HG02970 (cell line): ENCODE data around the gene STK33.

Experiments
- ATAC-seq: cut with Tn5 transposase; IDR thresholded peaks from one replicate; pipeline ENCODE4 v1.9.1; 2021; ENCODE audit warnings: mild to moderate bottlenecking, moderate library complexity, moderate number of reproducible peaks; ENCODE audit not compliant: unreplicated experiment, low FRiP score

The STK33 gene

DNA sequence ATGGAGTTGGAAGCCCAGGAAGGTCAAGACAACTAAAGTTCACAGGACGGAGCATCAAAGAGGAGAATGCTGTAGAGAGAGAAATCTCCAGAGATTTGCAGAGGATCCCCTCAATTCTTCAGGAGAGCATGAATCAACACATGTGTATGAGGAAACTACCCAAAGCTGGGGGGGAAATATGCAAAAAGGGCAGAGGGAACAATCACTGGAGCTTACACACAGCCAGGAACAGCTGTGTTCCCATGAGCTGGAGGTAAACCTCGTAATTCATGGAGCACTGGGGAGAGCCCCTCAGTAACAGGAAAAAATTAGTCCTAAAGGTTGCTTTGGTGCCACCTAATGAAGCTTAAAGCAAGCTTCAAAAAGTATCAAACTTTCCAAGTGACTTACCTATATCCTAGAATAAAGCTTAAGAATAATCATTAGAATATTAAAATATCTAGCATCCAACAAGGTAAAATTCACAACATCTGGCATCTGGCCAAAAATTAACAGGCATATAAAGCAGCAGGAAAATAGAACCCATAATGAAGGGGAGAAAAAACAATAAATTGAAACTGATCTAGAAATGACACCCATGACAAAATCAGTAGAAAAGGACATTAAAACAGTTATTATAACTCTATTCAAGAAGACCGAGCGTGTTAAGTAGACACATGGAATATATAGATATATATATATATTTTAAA lies 134.2 kb downstream of the STK33 start:
- ATAC-seq, result no peak

DNA sequence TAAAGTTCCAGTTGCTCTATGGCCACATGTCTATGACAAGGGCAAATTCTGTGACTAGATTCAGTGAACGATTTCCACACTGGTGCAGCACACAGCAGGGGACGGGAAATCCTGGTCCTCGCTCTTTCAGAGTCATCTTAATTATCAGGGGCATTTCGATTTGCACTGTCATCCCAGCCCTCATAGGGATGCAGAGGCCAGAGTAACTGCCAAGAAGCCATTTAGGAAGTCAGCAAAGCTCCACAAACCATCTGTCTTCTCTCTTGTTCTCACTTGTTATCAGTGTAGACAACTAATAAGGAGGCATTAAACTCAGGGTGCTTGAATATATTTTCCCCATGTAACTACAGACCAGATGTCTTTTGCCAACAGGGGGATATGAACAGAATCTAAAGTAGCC lies 151.7 kb downstream of the STK33 start:
- ATAC-seq, result no peak

DNA sequence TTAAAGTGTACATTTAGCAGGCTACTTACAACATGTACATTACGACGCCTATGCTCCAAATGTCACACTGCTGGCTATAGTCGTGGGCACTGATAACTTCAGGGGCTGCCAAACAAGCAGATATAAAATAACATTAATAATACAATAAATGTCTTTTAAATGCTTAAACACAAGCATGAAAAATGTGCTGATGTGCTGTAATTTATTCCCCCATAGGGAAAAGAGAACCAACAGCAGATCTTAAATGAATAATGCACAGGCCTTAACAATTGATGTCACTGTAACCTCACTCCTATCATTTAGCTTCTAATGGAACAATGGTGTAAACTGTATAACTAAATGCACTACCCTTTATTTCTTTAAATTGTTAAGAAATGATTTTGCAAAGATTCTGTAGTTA lies 153.4 kb downstream of the STK33 start:
- ATAC-seq, result no peak

DNA sequence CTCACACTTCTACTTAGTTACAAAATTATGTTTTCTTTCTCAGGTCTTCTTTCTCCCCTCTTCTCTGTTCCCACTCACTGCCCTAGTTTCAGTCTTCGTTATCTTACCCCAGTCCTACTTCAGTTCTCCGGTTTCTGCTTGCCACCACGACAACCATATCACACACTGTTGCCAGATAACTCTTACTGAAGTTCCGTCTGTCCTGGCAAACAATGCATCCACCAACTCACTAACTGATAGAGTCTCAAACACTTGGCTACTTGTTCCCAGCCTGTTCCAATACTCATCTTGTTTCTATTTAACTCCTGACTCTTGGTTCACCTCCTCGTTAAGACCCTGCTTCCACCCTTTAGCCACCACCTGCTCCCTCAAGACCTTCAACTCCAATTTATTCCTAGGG lies 164.5 kb downstream of the STK33 start:
- ATAC-seq, result no peak

DNA sequence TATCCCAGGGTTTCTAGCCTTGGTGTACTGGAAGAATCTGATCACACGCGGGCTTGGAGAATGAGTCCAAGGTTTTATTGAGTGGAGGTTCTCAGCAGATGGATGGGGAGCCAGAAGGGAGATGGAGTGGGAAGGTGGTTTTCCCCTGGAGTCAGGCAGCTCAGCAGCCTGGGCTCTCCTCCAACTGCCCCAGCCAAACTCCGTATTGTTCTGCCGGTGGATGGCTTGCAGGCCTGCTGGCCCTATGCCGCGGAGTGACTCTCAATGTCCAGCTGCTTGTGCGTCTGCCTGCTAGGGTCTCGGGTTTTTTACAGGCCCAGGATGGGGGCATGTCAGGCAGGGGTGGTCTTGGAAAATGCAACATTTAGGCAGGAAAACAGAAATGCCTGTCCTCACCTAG lies 168.0 kb downstream of the STK33 start:
- ATAC-seq, result no peak

DNA sequence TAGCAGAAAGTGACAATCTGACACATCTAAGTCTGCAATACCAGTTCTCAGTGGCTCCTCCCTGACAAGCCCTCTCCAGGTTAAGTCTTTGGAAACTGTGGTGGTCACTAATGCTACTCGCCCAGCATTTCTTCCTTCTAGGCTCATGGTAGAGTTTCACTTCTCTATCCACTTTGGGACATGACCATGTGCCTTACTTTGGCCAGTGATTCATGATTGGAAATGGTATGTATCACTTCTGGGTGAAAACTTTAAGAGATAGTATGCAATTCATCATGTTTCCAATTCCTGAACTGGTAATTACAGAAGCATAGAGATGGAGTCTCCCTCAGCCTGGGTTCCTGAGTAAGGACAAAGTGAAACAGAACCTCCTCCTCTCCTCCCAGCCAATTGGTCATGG lies 178.8 kb downstream of the STK33 start:
- no peak for ATAC-seq

DNA sequence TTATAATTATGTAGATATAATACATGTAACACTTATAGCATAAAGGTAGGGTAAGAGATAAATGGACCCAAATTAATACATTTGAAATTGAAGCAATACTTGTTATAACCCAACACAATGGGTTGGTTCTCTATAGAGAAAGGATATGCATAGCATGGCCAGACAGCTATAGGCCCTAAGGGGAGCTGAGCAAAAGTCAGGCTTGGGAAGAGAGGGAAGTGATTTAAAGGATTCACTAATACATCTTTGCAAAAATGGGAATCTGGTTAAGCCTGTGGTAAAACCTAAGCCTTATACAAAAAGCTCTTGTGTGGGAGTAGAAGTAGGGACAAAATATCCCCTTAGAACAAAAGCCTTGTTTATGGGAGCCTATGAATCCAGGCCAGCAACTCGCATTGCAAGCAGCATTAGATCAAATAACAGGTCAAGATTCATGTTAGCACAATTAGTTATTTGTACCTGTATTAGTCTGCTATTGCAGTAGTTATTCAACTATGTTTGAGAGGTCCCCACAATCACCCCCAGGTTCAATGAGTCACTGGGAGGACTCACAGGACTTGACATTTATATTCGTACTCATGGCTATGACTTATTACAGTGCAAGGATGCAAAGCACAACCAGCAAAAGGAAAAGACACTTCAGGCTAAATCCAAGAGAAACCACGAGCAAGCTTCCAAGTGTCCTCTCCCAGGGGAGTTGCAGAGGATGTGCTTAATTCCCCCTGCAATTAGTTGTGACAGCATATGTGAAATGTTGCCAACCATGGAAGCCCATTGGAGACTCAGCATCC lies 185.7 kb downstream of the STK33 start:
- ATAC-seq, result no peak

DNA sequence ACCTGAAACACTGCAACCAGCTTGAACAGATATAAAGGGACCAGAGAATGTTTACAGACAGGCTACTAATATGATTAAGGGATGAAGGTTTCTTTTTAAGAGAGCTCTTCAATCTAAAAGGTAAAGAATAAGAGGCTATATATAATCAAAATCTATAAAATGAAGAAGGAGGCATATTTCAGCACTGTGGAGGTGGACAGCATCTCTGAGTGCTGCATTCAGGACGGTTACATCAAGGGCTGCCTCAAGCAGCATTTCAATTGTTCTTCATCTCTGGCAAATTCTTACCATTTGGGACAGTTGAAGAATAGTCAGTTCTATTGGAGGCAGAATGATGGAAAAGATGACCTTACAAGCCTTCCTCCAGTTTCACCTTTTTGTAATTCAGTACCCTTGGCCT lies 190.7 kb downstream of the STK33 start:
- no peak for ATAC-seq

DNA sequence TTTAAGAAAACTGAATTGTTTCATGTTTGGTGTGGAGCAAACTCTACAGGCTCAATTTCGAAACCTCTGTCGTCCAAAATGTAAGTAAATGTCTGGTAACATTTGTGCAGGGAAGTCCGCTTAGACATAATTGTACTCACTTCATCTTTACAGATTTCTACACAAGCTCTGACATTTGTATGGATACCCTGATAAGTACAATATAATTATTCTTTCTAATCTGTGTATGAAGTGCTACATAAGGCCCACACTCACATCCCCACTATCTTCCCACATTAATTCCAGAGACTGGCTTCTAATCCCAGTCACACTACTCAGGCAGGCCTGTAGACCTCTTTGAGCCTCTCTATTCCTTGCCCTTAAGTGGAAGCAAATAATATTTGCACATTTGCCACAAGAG lies 201.1 kb downstream of the STK33 start:
- ATAC-seq, result no peak

DNA sequence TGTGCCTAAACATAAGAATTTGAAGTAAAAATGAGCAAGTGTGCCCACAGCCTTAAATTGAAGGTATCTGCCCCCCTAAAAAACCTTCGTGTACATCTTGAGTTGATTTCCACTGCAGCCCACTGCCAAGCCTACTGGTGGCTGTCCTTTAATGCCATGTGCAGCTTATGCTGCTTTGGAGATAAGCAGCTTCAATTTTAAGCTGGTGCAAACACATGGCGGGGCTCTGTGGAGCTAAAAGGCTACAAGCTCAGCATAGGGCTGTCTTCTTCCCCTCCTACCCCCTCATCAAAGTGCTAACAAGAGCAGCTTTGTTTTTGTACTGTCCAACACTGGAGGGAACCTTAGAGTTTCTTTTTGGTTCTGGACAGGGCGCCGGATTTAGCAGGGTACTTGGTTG lies 201.9 kb downstream of the STK33 start:
- no peak for ATAC-seq

DNA sequence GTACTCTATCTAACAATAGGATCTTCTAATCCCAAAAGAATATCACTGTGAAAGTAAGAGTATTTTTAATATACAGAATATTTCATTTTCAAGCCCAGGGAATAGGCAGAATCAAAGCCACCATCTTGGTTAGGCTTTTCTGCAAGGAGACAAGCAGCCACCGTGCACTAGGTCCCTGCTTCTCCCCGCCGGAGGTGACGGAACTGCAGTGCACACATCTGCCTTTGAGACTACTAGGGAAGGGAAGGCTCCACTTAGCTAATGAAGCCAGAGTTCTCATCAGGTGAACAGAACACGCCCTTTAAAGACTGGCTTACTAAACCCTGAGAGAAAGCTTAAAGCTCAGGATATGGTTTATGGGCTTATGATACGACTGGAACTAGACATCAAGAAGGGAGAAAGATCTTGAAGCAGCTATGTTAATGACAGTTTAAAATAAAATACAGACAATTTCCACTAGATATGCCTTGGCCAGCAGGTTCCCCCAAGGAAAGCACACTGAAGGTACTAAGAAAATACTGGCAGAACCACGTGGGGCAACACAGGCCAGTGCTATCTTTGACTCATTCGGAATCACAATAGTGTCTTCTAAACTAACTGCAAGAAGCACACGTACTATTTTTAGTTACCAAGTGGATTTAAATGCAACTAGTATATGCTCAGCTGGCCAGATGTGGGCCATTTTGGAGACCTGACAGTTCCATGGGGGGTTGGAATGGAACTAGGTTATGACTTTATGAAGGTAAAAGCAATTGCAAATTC lies 203.0 kb downstream of the STK33 start:
- ATAC-seq, result no peak

DNA sequence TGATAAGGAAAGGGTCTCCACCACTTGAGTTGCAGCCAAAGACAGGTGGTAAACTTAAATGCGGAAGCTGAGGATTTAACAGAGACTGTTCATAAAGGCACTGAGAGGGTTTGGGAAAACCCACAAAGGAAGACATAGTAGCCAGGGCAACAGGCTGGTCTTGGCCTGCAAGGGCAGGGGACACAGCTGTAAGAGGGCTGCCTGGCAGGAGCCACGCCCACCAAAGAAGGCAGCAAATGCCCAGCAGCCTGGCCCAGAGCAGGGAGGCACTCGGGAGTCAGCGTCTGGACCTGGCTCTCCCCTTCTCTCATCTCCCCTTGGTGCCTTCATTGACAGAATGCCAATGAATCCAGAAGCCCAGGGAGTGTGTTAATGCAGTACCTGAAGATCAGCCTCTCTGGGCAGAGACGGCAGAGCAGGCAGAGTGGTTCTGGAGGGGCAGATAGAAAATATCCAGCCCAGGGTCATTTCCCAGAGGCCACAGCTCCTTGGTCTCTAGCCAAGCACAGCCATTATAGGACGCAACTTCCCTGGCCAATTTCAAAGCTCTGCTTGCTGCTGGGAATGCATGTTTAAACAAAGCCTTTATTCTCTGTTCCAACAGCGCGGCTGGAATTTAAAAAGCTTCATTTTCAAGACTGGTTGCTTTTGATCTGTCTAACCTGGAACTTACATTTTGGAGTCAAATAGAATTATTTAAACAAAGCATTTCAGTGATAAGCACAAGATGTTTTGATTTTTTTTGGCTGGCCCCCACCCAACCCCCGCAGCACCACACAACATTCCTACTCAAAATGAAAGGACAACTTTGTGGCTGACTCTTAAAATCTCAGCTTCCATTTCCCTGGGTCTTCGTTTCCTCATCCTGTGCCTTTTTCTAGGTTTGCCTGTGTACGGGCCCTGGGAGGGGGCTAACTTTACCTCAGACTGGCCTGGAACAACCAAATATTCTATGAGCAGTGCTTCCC lies 204.7 kb downstream of the STK33 start:
- ATAC-seq, result no peak

DNA sequence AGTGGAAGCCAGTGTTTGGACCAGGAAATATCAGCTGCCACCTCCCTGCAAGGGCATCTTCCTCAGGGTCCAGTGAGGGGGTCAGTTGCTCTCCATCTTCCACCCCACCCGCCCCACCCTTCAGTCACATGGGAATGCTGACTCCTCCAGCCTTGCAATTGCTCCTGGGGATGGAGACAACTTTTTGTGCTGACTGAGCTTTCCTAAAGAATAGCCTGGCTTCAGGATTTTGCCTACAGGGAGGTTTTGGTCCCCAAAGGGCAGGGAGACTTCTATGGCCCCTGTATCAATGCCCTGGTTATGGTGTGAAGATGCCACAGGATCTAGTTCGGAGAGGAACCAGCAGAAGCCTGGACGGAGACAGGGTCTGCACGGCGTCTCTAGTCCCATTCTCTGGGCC lies 206.3 kb downstream of the STK33 start:
- no peak for ATAC-seq

DNA sequence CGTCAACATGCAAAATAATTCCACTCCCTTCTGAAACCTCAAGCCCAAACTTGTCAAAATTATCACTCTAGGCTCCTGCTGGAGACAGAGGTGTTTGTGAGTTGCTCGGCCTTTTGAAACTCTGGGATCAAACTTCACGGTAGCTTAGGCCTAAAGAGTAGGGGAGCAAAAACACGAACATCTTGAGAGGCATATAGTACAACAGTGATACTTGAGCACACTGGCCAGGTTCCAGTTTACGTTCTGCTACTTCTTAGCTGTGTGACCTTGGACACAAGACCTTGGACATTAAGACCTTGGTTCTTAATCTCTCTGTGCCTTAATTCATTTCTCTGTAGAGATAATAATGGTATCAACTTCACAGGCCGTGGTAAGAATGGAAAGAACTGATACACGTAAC lies 206.9 kb downstream of the STK33 start:
- ATAC-seq, result no peak

DNA sequence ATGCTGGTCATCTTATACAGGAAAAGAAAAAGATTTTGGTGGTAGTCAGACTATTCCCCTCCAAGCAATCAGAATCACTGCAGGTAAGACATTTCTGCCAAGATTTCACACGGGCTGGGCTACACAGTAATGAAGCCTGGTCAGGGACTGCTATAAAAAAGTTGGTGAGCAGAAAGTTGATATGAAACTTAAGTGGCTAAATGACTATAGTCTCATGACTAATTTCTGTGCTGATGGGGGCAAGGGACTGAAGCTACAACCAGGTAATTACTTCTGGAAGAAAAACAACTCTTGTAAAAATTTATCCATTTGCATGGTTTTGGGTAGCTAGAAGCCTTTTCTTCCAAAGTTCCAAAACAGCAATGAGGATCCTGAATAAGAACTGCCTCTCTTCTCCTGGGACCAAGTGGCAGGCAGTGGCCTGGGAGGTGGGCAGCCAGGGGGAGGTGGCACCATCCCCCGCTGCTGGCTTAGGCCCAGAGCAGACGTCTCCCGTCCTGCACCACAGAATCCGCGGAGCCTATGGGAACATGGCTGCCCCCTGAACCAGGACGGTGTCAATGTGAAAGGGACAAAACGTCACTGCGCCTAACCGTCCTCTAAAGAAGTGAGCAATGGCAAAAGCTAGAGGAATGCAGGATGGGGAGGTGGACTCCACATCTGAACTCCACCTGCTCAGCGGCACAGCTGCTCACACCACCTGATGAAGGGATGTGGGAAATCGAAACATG lies 207.7 kb downstream of the STK33 start:
- no peak for ATAC-seq

DNA sequence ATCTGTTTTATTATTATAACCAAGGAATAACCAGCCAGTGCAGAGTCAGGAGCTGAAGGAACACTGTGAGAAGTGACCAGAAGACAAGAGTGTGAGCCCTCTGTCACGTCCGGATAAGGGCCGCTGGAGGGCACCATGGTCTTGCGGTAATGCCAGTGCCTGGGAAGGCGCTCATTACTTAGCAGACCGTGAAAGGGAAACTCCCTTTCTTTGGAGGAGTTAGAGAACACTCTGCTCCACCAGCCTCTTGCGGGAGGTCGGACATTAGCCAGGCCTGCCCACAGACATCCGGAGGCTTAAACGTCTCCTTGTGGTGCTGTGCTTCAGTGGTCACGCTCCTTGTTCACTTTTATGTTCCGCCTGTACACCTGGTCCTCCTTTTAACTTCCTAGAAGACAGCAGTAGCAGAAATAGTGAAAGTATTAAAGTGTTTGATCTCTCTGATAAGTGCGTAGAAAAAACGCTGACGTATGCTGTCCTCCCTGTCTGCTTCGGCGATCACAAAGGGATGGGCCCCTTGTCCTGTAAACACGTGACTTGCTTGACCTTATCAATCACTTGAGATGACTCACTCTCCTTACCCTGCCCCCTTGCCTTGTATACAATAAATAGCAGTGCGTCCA lies 209.7 kb downstream of the STK33 start:
- no peak for ATAC-seq

DNA sequence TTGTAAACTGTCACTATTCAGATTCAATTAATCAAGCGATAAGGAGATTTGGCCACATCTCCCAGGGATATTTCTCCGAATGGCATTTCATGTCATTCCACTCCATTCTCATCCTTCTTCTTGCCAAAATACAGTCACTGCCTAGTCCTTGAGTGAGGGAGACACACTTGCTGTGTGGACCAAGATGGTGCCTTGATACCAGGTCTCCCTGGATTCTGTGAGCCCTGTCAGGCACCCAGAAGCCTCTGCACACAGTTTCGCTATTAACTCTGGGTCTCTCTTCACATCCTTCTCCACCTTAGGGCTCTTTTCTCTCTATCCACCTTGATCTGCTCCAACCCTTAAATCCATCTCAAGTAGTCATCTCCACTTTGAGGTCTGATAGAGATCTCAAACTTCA lies 210.4 kb downstream of the STK33 start:
- no peak for ATAC-seq

DNA sequence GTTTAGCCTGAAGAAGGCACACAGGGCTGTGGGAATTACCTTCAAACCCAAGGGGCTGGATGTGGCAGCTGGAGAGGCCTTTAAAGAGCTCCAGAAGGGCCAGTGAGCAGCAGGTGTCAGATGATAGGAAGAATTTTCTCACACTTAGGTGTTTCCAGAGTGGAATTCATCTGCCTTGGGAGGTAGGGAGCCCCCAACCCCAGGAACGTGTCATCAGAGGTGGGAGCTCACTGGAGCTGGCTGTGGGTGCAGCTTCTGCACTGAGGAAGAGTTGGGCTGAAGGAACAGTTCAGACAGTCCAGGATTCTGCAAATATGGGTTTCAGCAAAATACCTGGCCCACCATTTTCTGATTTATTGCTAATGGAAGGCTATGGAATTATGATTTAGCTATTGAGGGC lies 210.8 kb downstream of the STK33 start:
- no peak for ATAC-seq

DNA sequence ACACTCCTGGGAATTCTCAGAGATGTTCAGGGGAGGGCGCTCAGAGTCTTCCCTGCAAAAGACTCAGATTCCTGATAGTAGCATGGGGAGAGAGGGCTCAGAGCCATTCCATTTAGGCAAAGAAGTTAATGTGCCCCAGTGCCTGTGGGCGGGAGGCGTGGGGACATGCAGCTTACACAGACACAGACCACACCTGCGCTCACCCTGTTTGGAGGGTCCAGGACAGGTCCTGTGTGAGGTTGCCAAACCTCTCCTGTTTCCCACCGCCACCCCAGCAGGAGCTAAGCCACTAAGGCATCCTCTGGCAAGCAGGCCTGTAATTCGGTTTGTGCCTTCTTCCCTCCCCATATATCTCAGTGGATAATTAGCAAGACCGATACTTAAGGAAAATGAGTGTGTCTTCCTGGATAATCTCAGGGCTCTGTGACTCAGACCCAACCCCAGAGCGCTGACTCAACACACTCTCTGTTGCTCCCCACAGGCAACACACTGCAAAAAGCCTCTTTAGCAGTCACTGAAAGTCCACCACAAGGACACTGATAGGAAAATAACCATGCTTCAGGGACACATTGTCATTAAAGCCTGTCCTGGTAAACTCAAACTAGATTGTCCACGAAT lies 211.5 kb downstream of the STK33 start:
- no peak for ATAC-seq
